K562 (cell line): Measurements from ENCODE around the gene ACRBP. TPM values are rescaled to one million over a fixed set of nuclear protein-coding genes. Genes with fewer than 3 reads are reported as not detected.

Source experiments
- ASH1L ChIP-seq: fragments of 450-650 bp; IDR thresholded peaks from 2 replicates; pipeline ENCODE4 v1.6.1; 2018; ENCODE audit warnings: borderline replicate concordance, mild to moderate bottlenecking, low read depth; ENCODE audit not compliant: partially characterized antibody
- ATF3 ChIP-seq, 2 experiments: fragments of 450-650 bp in 1 of 2; sonication (generic) in 1 of 2; formaldehyde crosslinking in 1 of 2; IDR thresholded peaks in 1 of 2; conservative IDR thresholded peaks in 1 of 2; 2 replicates each; pipeline versions ENCODE4 v1.6.1 to v1.8.1; 2016 to 2023; ENCODE audit warnings: mild to moderate bottlenecking in 2 of 2, moderate library complexity in 2 of 2, inconsistent platforms in 1 of 2, missing genetic modification reagents in 1 of 2
- HDAC1 ChIP-seq, 2 experiments: fragments of 450-650 bp; IDR thresholded peaks; 2 replicates each; pipeline ENCODE4 v1.6.1; 2016 to 2017; ENCODE audit warnings: inconsistent platforms in 1 of 2, mild to moderate bottlenecking in 1 of 2, moderate library complexity in 1 of 2
- KAT8 ChIP-seq: fragments of 450-650 bp; IDR thresholded peaks from 2 replicates; pipeline ENCODE4 v1.6.1; 2016; ENCODE audit warnings: low read depth, mild to moderate bottlenecking
- MEIS2 ChIP-seq: fragments of 450-650 bp; IDR thresholded peaks from 2 replicates; pipeline ENCODE4 v1.6.1; 2014; ENCODE audit warnings: mild to moderate bottlenecking; ENCODE audit not compliant: partially characterized antibody
- MYNN ChIP-seq, 2 experiments: sonication (generic); formaldehyde crosslinking in 1 of 2; IDR thresholded peaks; 2 replicates each; pipeline versions ENCODE4 v1.5.0 to v1.6.1; 2016 to 2020; ENCODE audit warnings: antibody characterized with exemption in 1 of 2, missing genetic modification reagents in 1 of 2
- PHF8 ChIP-seq: fragments of 200-600 bp; sonication (generic); IDR thresholded peaks from 2 replicates; pipeline ENCODE4 v1.6.1; 2012; ENCODE audit warnings: mixed run types, mild to moderate bottlenecking, inconsistent platforms, low read length, moderate library complexity, borderline replicate concordance
- SIN3A ChIP-seq, 2 experiments: fragments of 150-350 bp in 1 of 2; IDR thresholded peaks; 2 replicates each; pipeline ENCODE4 v1.6.1; 2011 to 2016; ENCODE audit warnings: borderline replicate concordance in 2 of 2, low read depth in 2 of 2, low read length in 2 of 2, mild to moderate bottlenecking in 2 of 2, moderate library complexity in 2 of 2; ENCODE audit not compliant: control insufficient read depth in 1 of 2
- SOX6 ChIP-seq: fragments of 450-650 bp; IDR thresholded peaks from 2 replicates; pipeline ENCODE4 v1.6.1; 2014; ENCODE audit warnings: mild to moderate bottlenecking
- THAP12 ChIP-seq: fragments of 250-450 bp; sonication (Bioruptor Pico); IDR thresholded peaks from 2 replicates; pipeline ENCODE4 v1.9.0; 2021; ENCODE audit warnings: mild to moderate bottlenecking, inconsistent platforms
- VEZF1 ChIP-seq: fragments of 200-800 bp; sonication (Bioruptor generic); IDR thresholded peaks from 2 replicates; pipeline ENCODE4 v1.6.1; 2017; ENCODE audit warnings: missing genetic modification characterization, missing compliant biosample characterization
- ZNF175 ChIP-seq: fragments of 200-800 bp; sonication (Bioruptor generic); IDR thresholded peaks from 2 replicates; pipeline ENCODE4 v1.6.1; 2016; ENCODE audit warnings: low read depth, mild to moderate bottlenecking, missing genetic modification characterization, missing compliant biosample characterization
- ZNF280A ChIP-seq: fragments of 450-650 bp; IDR thresholded peaks from 2 replicates; pipeline ENCODE4 v1.6.1; 2018; ENCODE audit warnings: mild to moderate bottlenecking, low read depth; ENCODE audit not compliant: partially characterized antibody
- ZNF639 ChIP-seq, 2 experiments: fragments of 200-800 bp in 1 of 2; sonication (Bioruptor generic) in 1 of 2; sonication (generic) in 1 of 2; formaldehyde crosslinking in 1 of 2; IDR thresholded peaks in 1 of 2; conservative IDR thresholded peaks in 1 of 2; 2 replicates each; pipeline versions ENCODE4 v1.5.0 to v1.6.1; 2016 to 2020; ENCODE audit warnings: missing compliant biosample characterization in 1 of 2, missing genetic modification characterization in 1 of 2, missing genetic modification reagents in 1 of 2
- polyA plus RNA-seq, 8 experiments: library from polyadenylated mRNA; depleted of rRNA in 4 of 8; stranded (reverse) in 5 of 8; unstranded in 3 of 8; fragments of >200 nt; fragmentation: Nextera tagmentation in 2 of 8; fragmentation: Illumina TruSeq in 1 of 8; extraction: Ambion mirVana in 2 of 8; extraction: Trizol in 1 of 8; gene quantifications; 2 replicates each; pipeline versions ENCODE4 v1.2.1 to v1.2.3, GENCODE V29; 2011 to 2014; ENCODE audit warnings: inconsistent platforms in 1 of 8, missing spikeins in 1 of 8
- total RNA-seq, 7 experiments: library from RNA; depleted of rRNA in 6 of 7; stranded (reverse); fragments of >200 nt in 6 of 7; fragmentation: Illumina TruSeq in 2 of 7; extraction: Trizol in 2 of 7; gene quantifications; 2 replicates each; pipeline versions ENCODE4 v1.2.1 to v1.2.3, GENCODE V29; 2011 to 2021; ENCODE audit warnings: low replicate concordance in 1 of 7

ACRBP gene
- total and polyA plus RNA-seq, 9 of the 15 experiments (the other 6 are each of a cell fraction or from before 2014, with no cell fraction given) = 3.1 to 31.8 (median 8.4) TPM

GRCh38 chr12:6688999-6689882, 42.0 kb upstream of the ACRBP start, which contains the start of gene ZNF384 (continued):
- TF ChIP-seq THAP12 (CRISPR knock-in tag) = peak; percentile 56
- TF ChIP-seq ATF3 (IDR thresholded peaks at IDR 0.05) = peak; percentile 55; the same call in 1 of the 2 replicates
- TF ChIP-seq ATF3 (CRISPR knock-in tag; conservative IDR thresholded peaks at IDR 0.05) = no peak
- TF ChIP-seq VEZF1 (CRISPR knock-in tag) = peak; percentile 100
- no peak for TF ChIP-seq ZNF280A
- peak; percentile 62 for TF ChIP-seq MEIS2
- peak; percentile 28; the same call in 1 of the 2 replicates for TF ChIP-seq MYNN (IDR thresholded peaks at IDR 0.05)
- no peak for TF ChIP-seq MYNN (CRISPR knock-in tag; IDR thresholded peaks at IDR 0.05)
- TF ChIP-seq KAT8 = no peak
- TF ChIP-seq HDAC1 (IDR thresholded peaks at IDR 0.05) = 0 out of 4 replicates have a peak, but pooled peaks of 1 of the 2 experiments have one; percentile 56
- TF ChIP-seq ZNF639 (CRISPR knock-in tag; conservative IDR thresholded peaks at IDR 0.05 in 1 of 2, IDR thresholded peaks at IDR 0.05 in 1 of 2) = peak in 1 of 2 experiments; percentile 97; a peak in 2 of 4 replicates
- TF ChIP-seq ZNF175 = no peak
- TF ChIP-seq ASH1L = peak; percentile 86
- TF ChIP-seq PHF8 = peak; percentile 75; the same call in 1 of the 2 replicates
- TF ChIP-seq SOX6 = peak; percentile 20; the same call in 1 of the 2 replicates
- TF ChIP-seq SIN3A (IDR thresholded peaks at IDR 0.05; ENCODE audit: borderline replicate concordance in 2 of 2, control insufficient read depth in 1 of 2, low read depth in 2 of 2, low read length in 2 of 2) = peak in 1 of 2 experiments; percentile 67; a peak in 1 of 4 replicates
